GM21825 (cell line): ENCODE data around the gene RBPJL.

Experiments
- ATAC-seq: cut with Tn5 transposase; IDR thresholded peaks from one replicate; pipeline ENCODE4 v1.9.1; 2021; ENCODE audit warnings: mild to moderate bottlenecking, moderate library complexity; ENCODE audit not compliant: unreplicated experiment

The RBPJL gene

GRCh38 chr20:45316150-45317080 lies 9.8 kb downstream of the RBPJL start:
- no peak for ATAC-seq

GRCh38 chr20:45317826-45318225 lies 11.2 kb downstream of the RBPJL start:
- ATAC-seq = no peak

- no peak for ATAC-seq
Observed at GRCh38 chr20:45318386-45318939, 11.8 kb downstream of the RBPJL start.

GRCh38 chr20:45318948-45319347 lies 12.3 kb downstream of the RBPJL start:
- ATAC-seq = no peak

- peak; percentile 66 for ATAC-seq
Observed at GRCh38 chr20:45320948-45321595, 14.4 kb downstream of the RBPJL start.

GRCh38 chr20:45322952-45323383 lies 16.3 kb downstream of the RBPJL start:
- ATAC-seq = no peak

GRCh38 chr20:45323731-45324130 lies 17.1 kb downstream of the RBPJL start:
- no peak for ATAC-seq

GRCh38 chr20:45325371-45325770 lies 18.7 kb downstream of the RBPJL start:
- ATAC-seq = no peak

GRCh38 chr20:45328451-45328850 lies 21.8 kb downstream of the RBPJL start:
- no peak for ATAC-seq

GRCh38 chr20:45329497-45330319 lies 23.1 kb downstream of the RBPJL start:
- ATAC-seq = no peak

GRCh38 chr20:45330476-45330875 lies 23.8 kb downstream of the RBPJL start:
- no peak for ATAC-seq

GRCh38 chr20:45336530-45337366 lies 30.1 kb downstream of the RBPJL start:
- no peak for ATAC-seq

- no peak for ATAC-seq
Observed at GRCh38 chr20:45337367-45338120, 30.9 kb downstream of the RBPJL start.

GRCh38 chr20:45338121-45339030 lies 31.7 kb downstream of the RBPJL start:
- no peak for ATAC-seq

- ATAC-seq = no peak
Observed at GRCh38 chr20:45339084-45339483, 32.4 kb downstream of the RBPJL start.

GRCh38 chr20:45339799-45340198 lies 33.2 kb downstream of the RBPJL start:
- ATAC-seq = no peak

- ATAC-seq = no peak
Observed at GRCh38 chr20:45340236-45340847, 33.7 kb downstream of the RBPJL start.

GRCh38 chr20:45340951-45341350 lies 34.3 kb downstream of the RBPJL start:
- ATAC-seq = no peak
